GDM1 (cell line): ENCODE results near the gene RPS17.
"Not testable (repeated sequence)": the region's sequence is repeated elsewhere in the genome, so short reads cannot be mapped to it uniquely, and the experiment has no call there.

Experiments used
- DNase-seq: peaks from one replicate; lab custom pipeline; 2025; lab: John Stamatoyannopoulos, UW

Gene RPS17

GRCh38 chr15:82545478-82545877 lies 5.2 kb upstream of the RPS17 start:
- no peak for DNase-seq

GRCh38 chr15:82545002-82545401 lies 4.7 kb upstream of the RPS17 start:
- no peak for DNase-seq

GRCh38 chr15:82544431-82544830 lies 4.2 kb upstream of the RPS17 start:
- no peak for DNase-seq

- DNase-seq = no peak
Measured at GRCh38 chr15:82543160-82543559, 2.9 kb upstream of the RPS17 start.

GRCh38 chr15:82540984-82541431 lies 751 bp upstream of the RPS17 start:
- DNase-seq = no peak

GRCh38 chr15:82539691-82540054 lies 584 bp downstream of the RPS17 start:
- no peak for DNase-seq

GRCh38 chr15:82538961-82539690 lies 1.1 kb downstream of the RPS17 start:
- DNase-seq = no peak

GRCh38 chr15:82537351-82537908 lies 2.8 kb downstream of the RPS17 start:
- DNase-seq = no peak

- no peak for DNase-seq
Measured at GRCh38 chr15:82536409-82537350, 3.6 kb downstream of the RPS17 start.

- no peak for DNase-seq
Measured at GRCh38 chr15:82535566-82536408, 4.5 kb downstream of the RPS17 start.

GRCh38 chr15:82535151-82535550 lies 5.1 kb downstream of the RPS17 start:
- DNase-seq = not testable (repeated sequence)

- DNase-seq = not testable (repeated sequence)
Measured at GRCh38 chr15:82534457-82534861, 5.8 kb downstream of the RPS17 start.

- DNase-seq = no peak
Measured at GRCh38 chr15:82533801-82534200, 6.5 kb downstream of the RPS17 start.

- DNase-seq = no peak
Measured at GRCh38 chr15:82532991-82533481, 7.2 kb downstream of the RPS17 start.

- DNase-seq = no peak
Measured at GRCh38 chr15:82532383-82532990, 7.8 kb downstream of the RPS17 start.

GRCh38 chr15:82531496-82532382 lies 8.5 kb downstream of the RPS17 start:
- no peak for DNase-seq

- no peak for DNase-seq
Measured at GRCh38 chr15:82530606-82531379, 9.5 kb downstream of the RPS17 start.

GRCh38 chr15:82530006-82530405 lies 10.3 kb downstream of the RPS17 start:
- DNase-seq = no peak

GRCh38 chr15:82513587-82513986 lies 26.7 kb downstream of the RPS17 start:
- not testable (repeated sequence) for DNase-seq
